IMR-90 (cell line): ENCODE results near the gene NCK1. TPM values are rescaled to one million over a fixed set of nuclear protein-coding genes. Genes with fewer than 3 reads are reported as not detected.

ENCODE experiments used
- ATAC-seq: fragments of 200-7000 bp; cut with Tn5 transposase; 2 replicates; pipeline ENCODE4 v1.9.1; 2020; ENCODE audit warnings: low read depth, mild to moderate bottlenecking, moderate library complexity
- BruUV-seq: library from RNA; stranded (reverse); fragments of 400-500 nt; replicated peaks from 2 replicates; lab custom pipeline; 2021; lab: Mats Ljungman, UMichigan
- CTCF ChIA-PET: fragments of 300-600 bp; formaldehyde crosslinking; extraction: SDS; loops from one replicate; lab custom pipeline; 2021; ENCODE audit warnings: antibody characterized with exemption; lab: Yijun Ruan, JAX
- POLR2A ChIA-PET: fragments of 300-600 bp; sonication (Branson Sonifier 250); formaldehyde crosslinking; loops from one replicate; lab custom pipeline; 2022; ENCODE audit warnings: antibody characterized with exemption; ENCODE audit not compliant: unreplicated experiment; lab: Charles Lee
- DNase-seq: peaks from one replicate; pipeline ENCODE4 v3.0.0; 2013
- H2AFZ ChIP-seq: replicated peaks from 2 replicates; pipeline ENCODE3; 2013; ENCODE audit warnings: low read length, mild to moderate bottlenecking; ENCODE audit not compliant: poor library complexity
- H2AK5ac ChIP-seq: 2 replicates; pipeline ENCODE4 v1.6.1; 2013; ENCODE audit warnings: low read depth, low read length, inconsistent platforms
- H2AK9ac ChIP-seq: replicated peaks from 2 replicates; pipeline ENCODE3; 2013; ENCODE audit warnings: mild to moderate bottlenecking, low read depth, low read length, moderate library complexity; ENCODE audit not compliant: poor library complexity
- H2BK120ac ChIP-seq: 2 replicates; pipeline ENCODE4 v1.6.1; 2013; ENCODE audit warnings: low read depth, low read length, inconsistent platforms
- H2BK15ac ChIP-seq: 3 replicates; pipeline ENCODE4 v1.6.1; 2013; ENCODE audit warnings: low read depth, low read length, inconsistent platforms
- H2BK20ac ChIP-seq: 2 replicates; pipeline ENCODE4 v1.6.1; 2013; ENCODE audit warnings: low read depth, mild to moderate bottlenecking, inconsistent platforms, low read length, moderate library complexity
- H2BK5ac ChIP-seq: 2 replicates; pipeline ENCODE4 v1.6.1; 2013; ENCODE audit warnings: mild to moderate bottlenecking, low read depth, low read length, inconsistent platforms; ENCODE audit not compliant: poor library complexity, severe bottlenecking
- H3K14ac ChIP-seq: replicated peaks from 2 replicates; pipeline ENCODE4 v1.6.1; 2013; ENCODE audit warnings: low read depth, low read length, inconsistent platforms
- H3K18ac ChIP-seq: 2 replicates; pipeline ENCODE4 v1.6.1; 2013; ENCODE audit warnings: low read depth, low read length, control low read depth
- H3K23ac ChIP-seq: 2 replicates; pipeline ENCODE4 v1.6.1; 2013; ENCODE audit warnings: low read depth, low read length, inconsistent platforms
- H3K27ac ChIP-seq: 2 replicates; pipeline ENCODE4 v1.5.1; 2013; ENCODE audit warnings: mild to moderate bottlenecking, control low read depth, low read length; ENCODE audit not compliant: insufficient read depth
- H3K27me3 ChIP-seq: 2 replicates; pipeline ENCODE4 v1.6.1; 2013; ENCODE audit warnings: low read length; ENCODE audit not compliant: control insufficient read depth, insufficient read depth
- H3K36me3 ChIP-seq: 2 replicates; pipeline ENCODE4 v1.6.1; 2013; ENCODE audit warnings: low read length, mixed read lengths; ENCODE audit not compliant: control insufficient read depth, insufficient read depth
- H3K4ac ChIP-seq: 2 replicates; pipeline ENCODE4 v1.6.1; 2013; ENCODE audit warnings: low read depth, low read length, inconsistent platforms
- H3K4me1 ChIP-seq: 2 replicates; pipeline ENCODE4 v1.6.1; 2013; ENCODE audit warnings: low read length, mixed read lengths; ENCODE audit not compliant: control insufficient read depth, insufficient read depth
- H3K4me2 ChIP-seq: 2 replicates; pipeline ENCODE4 v1.6.1; 2013; ENCODE audit warnings: low read depth, mild to moderate bottlenecking, control low read depth, low read length, moderate library complexity
- H3K4me3 ChIP-seq: 2 replicates; pipeline ENCODE4 v1.5.1; 2013; ENCODE audit warnings: low read depth, mild to moderate bottlenecking, control low read depth, low read length, moderate library complexity; ENCODE audit not compliant: insufficient read depth
- H3K56ac ChIP-seq: 2 replicates; pipeline ENCODE4 v1.6.1; 2013; ENCODE audit warnings: low read length, inconsistent platforms; ENCODE audit not compliant: insufficient read depth; ENCODE audit errors: extremely low read depth
- H3K79me1 ChIP-seq, 2 experiments: 2 replicates each; pipeline ENCODE4 v1.6.1; 2013; ENCODE audit warnings: low read length in 2 of 2, inconsistent platforms in 1 of 2, low read depth in 1 of 2
- H3K9ac ChIP-seq: 2 replicates; pipeline ENCODE4 v1.6.1; 2013; ENCODE audit warnings: low read depth, low read length, control low read depth
- H3K9me1 ChIP-seq: 2 replicates; pipeline ENCODE4 v1.6.1; 2013; ENCODE audit warnings: low read length, inconsistent platforms; ENCODE audit not compliant: insufficient read depth
- H3K9me3 ChIP-seq: 2 replicates; pipeline ENCODE4 v1.6.1; 2013; ENCODE audit warnings: low read length; ENCODE audit not compliant: control insufficient read depth, insufficient read depth
- H4K20me1 ChIP-seq: 2 replicates; pipeline ENCODE4 v1.6.1; 2013; ENCODE audit warnings: low read length, inconsistent platforms; ENCODE audit not compliant: insufficient read depth
- H4K5ac ChIP-seq: 2 replicates; pipeline ENCODE4 v1.6.1; 2013; ENCODE audit warnings: mild to moderate bottlenecking, low read depth, low read length, control low read depth
- H4K8ac ChIP-seq, 2 experiments: 2 replicates each; pipeline ENCODE4 v1.6.1; 2013; ENCODE audit warnings: low read depth in 2 of 2, low read length in 2 of 2, control low read depth in 1 of 2, inconsistent platforms in 1 of 2
- H4K91ac ChIP-seq: 2 replicates; pipeline ENCODE4 v1.6.1; 2013; ENCODE audit warnings: low read depth, low read length, inconsistent platforms; ENCODE audit not compliant: insufficient read depth
- BHLHE40 ChIP-seq: fragments of 150-350 bp; IDR thresholded peaks from 2 replicates; pipeline ENCODE4 v1.6.1; 2016; ENCODE audit warnings: mild to moderate bottlenecking, low read depth, low read length
- CTCF ChIP-seq: conservative IDR thresholded peaks from 2 replicates; pipeline ENCODE4 v1.5.1; 2012; ENCODE audit warnings: mild to moderate bottlenecking, low read depth, low read length, improper control_type of control experiment
- MAZ ChIP-seq: IDR thresholded peaks from 2 replicates; pipeline ENCODE4 v1.6.1; 2012; ENCODE audit warnings: low read depth, mild to moderate bottlenecking, low read length, improper control_type of control experiment, moderate library complexity, borderline replicate concordance
- RFX5 ChIP-seq: IDR thresholded peaks from 2 replicates; pipeline ENCODE4 v1.8.0; 2012; ENCODE audit warnings: low read depth, mild to moderate bottlenecking, low read length, moderate library complexity
- SMC3 ChIP-seq: fragments of 150-350 bp; IDR thresholded peaks from 2 replicates; pipeline ENCODE4 v1.6.1; 2016; ENCODE audit warnings: low read depth, mild to moderate bottlenecking, antibody characterized with exemption, low read length, moderate library complexity
- WGBS, 2 experiments: methylation state at CpG; one replicate each; pipeline versions ENCODE4 v1.1.5 to v1.1.7; 2013; ENCODE audit warnings: missing lambda C conversion rate in 2 of 2; ENCODE audit not compliant: insufficient read length in 1 of 2; ENCODE audit errors: extremely low coverage in 2 of 2; 5-methylcytosine and 5-hydroxymethylcytosine counted together
- dilution Hi-C: fragments of 300-500 bp; cut with HindIII; formaldehyde crosslinking; loops from one replicate; pipeline ENCODE4 v1.14.3; 2018; ENCODE audit warnings: low sequenced_read_pairs; ENCODE audit not compliant: unreplicated experiment
- in situ Hi-C: fragments of 300-500 bp; cut with MboI; formaldehyde crosslinking; loops from 3 replicates; pipeline ENCODE4 v1.14.3; 2019; ENCODE audit warnings: low sequenced_read_pairs, inconsistent platforms, mixed read lengths
- intact Hi-C: fragments of 100-400 bp; cut with micrococcal nuclease; formaldehyde crosslinking; loops from 2 replicates; pipeline ENCODE4 v1.10.0; 2022
- polyA plus RNA-seq, 3 experiments: library from polyadenylated mRNA; depleted of rRNA; stranded (reverse); fragments of >200 nt; gene quantifications; 2 replicates each; pipeline ENCODE4 v1.2.3, GENCODE V29; 2012; ENCODE audit warnings: low replicate concordance in 1 of 3
- total RNA-seq: library from RNA; depleted of rRNA; stranded (reverse); fragments of >200 nt; gene quantifications from 2 replicates; pipeline ENCODE4 v1.2.3, GENCODE V29; 2012
- TF ChIP-seq, protein P1 (sequence below): fragments of 150-350 bp; IDR thresholded peaks from 2 replicates; pipeline ENCODE4 v1.6.1; 2016; ENCODE audit warnings: low read depth, mild to moderate bottlenecking, low read length, moderate library complexity, borderline replicate concordance
- TF ChIP-seq, protein P2 (sequence below): fragments of 150-350 bp; IDR thresholded peaks from 2 replicates; pipeline ENCODE4 v1.6.1; 2017; ENCODE audit warnings: mild to moderate bottlenecking, antibody characterized with exemption, low read length, low read depth

NCK1 gene
- total and polyA plus RNA-seq, 2 of the 4 experiments (the other 2 are of a cell fraction), result 23.7 to 24.3 TPM

GRCh38 chr3:136842294-136842693 lies 19.7 kb upstream of the NCK1 start:
- Histone ChIP-seq H2AK5ac (no peak overlapping the region), H4K91ac (no peak overlapping the region), H2BK20ac (no peak overlapping the region), H3K9ac (no peak overlapping the region), H2AFZ (no peak overlapping the region), H2BK120ac (no peak overlapping the region), H3K14ac (no peak overlapping the region), H3K4ac (no peak overlapping the region), H3K27me3 (no peaks in the 10 kb centered on the region), H4K20me1 (no peaks in the 10 kb centered on the region; the same call in 1 of the 2 replicates), H4K5ac (no peak overlapping the region), H3K4me2 (no peak overlapping the region), H4K8ac (no peak overlapping the region), H3K56ac (no peak overlapping the region), H3K9me3 (no peaks in the 10 kb centered on the region), H3K36me3 (peaks cover 1% of the 10 kb centered on the region; the same call in 1 of the 2 replicates), H3K9me1 (peaks cover 3% of the 10 kb centered on the region; the same call in 1 of the 2 replicates), H3K4me1 (peaks cover 10% of the 10 kb centered on the region), H2BK5ac (no peak overlapping the region), H3K18ac (no peak overlapping the region), H3K79me1 (peaks cover 28 to 44% of the 10 kb centered on the region in 2 experiments), H2BK15ac (no peak overlapping the region), H3K27ac (no peak overlapping the region), H3K4me3 (no peak overlapping the region), H3K23ac (no peak overlapping the region), H2AK9ac (no peak overlapping the region)
- ChIA-PET POLR2A (no interaction called here), CTCF (interaction anchor here (0.5 kb wide), 1 partner anchor 53 kb away, joined by 3 read pairs; no protein-coding TSS in a partner anchor)
- BruUV-seq, result no TSS peak
- in situ Hi-C loops, result no loop called here
- intact Hi-C loops, result no loop called here
- no CpG with 5 or more reads among the region's 1 CpG for WGBS, 2 experiments
- dilution Hi-C loops, result no loop called here
- DNase-seq, result no peak
- ATAC-seq, result no peak
- TF ChIP-seq, protein P1, sequence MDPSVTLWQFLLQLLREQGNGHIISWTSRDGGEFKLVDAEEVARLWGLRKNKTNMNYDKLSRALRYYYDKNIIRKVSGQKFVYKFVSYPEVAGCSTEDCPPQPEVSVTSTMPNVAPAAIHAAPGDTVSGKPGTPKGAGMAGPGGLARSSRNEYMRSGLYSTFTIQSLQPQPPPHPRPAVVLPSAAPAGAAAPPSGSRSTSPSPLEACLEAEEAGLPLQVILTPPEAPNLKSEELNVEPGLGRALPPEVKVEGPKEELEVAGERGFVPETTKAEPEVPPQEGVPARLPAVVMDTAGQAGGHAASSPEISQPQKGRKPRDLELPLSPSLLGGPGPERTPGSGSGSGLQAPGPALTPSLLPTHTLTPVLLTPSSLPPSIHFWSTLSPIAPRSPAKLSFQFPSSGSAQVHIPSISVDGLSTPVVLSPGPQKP, result no peak
- TF ChIP-seq, protein P2, sequence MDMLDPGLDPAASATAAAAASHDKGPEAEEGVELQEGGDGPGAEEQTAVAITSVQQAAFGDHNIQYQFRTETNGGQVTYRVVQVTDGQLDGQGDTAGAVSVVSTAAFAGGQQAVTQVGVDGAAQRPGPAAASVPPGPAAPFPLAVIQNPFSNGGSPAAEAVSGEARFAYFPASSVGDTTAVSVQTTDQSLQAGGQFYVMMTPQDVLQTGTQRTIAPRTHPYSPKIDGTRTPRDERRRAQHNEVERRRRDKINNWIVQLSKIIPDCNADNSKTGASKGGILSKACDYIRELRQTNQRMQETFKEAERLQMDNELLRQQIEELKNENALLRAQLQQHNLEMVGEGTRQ, result no peak
- no peak for TF ChIP-seq RFX5
- no peak for TF ChIP-seq SMC3
- no peak for TF ChIP-seq MAZ
- TF ChIP-seq CTCF, result no peak
- TF ChIP-seq BHLHE40, result no peak
